BJ (cell line): ENCODE measurements around the gene LRMDA. TPM values are rescaled to one million over a fixed set of nuclear protein-coding genes. Genes with fewer than 3 reads are reported as not detected.

Source experiments
- CTCF ChIA-PET: fragments of 350-600 bp; formaldehyde crosslinking; extraction: SDS; loops from one replicate; lab custom pipeline; 2021; ENCODE audit warnings: antibody characterized with exemption, inconsistent platforms; lab: Yijun Ruan, JAX
- POLR2A ChIA-PET: fragments of 300-600 bp; sonication (Branson Sonifier 250); formaldehyde crosslinking; extraction: SDS; loops from one replicate; lab custom pipeline; 2021; ENCODE audit warnings: antibody characterized with exemption; lab: Charles Lee
- DNase-seq: peaks from one replicate; pipeline ENCODE4 v3.0.0-alpha.2; 2011; ENCODE audit warnings: low read depth
- H3K27me3 ChIP-seq: 2 replicates; pipeline ENCODE4 v1.6.0; 2011; ENCODE audit warnings: low read length; ENCODE audit not compliant: control insufficient read depth, insufficient read depth
- H3K36me3 ChIP-seq: 2 replicates; pipeline ENCODE4 v1.5.1; 2011; ENCODE audit warnings: low read length; ENCODE audit not compliant: control insufficient read depth, insufficient read depth
- H3K4me3 ChIP-seq: 2 replicates; pipeline ENCODE4 v1.5.1; 2011; ENCODE audit warnings: low read depth, mild to moderate bottlenecking, control low read depth, low read length
- CTCF ChIP-seq: IDR thresholded peaks from 2 replicates; pipeline ENCODE4 v1.5.1; 2011; ENCODE audit warnings: low read depth, mild to moderate bottlenecking, control low read depth, inconsistent platforms, low read length, moderate library complexity; ENCODE audit not compliant: insufficient read depth
- polyA plus RNA-seq: library from polyadenylated mRNA; depleted of rRNA; stranded (reverse); fragments of >200 nt; gene quantifications from 2 replicates; pipeline ENCODE4 v1.2.3, GENCODE V29; 2011

LRMDA gene
- polyA plus RNA-seq, 1 experiment, result not detected

GRCh38 chr10:76192694-76193320 is 761.4 kb downstream of the LRMDA start:
- H3K27me3 ChIP-seq, result no peaks in the 10 kb centered on the region; the same call in 1 of the 2 replicates
- CTCF ChIA-PET, result interaction anchor here (0.5 to 0.8 kb wide), 2 partner anchors 18 to 92 kb away, joined by 3 read pairs; no protein-coding TSS in a partner anchor
- no peak for TF ChIP-seq CTCF
- POLR2A ChIA-PET, result no interaction called here
- H3K36me3 ChIP-seq, result no peaks in the 10 kb centered on the region
- DNase-seq, result no peak
- H3K4me3 ChIP-seq, result no peak overlapping the region

GRCh38 chr10:76195654-76196390 is 764.4 kb downstream of the LRMDA start:
- no peak overlapping the region for H3K4me3 ChIP-seq
- CTCF ChIA-PET, result interaction anchor here (0.8 kb wide), 1 partner anchor 11 kb away, joined by 3 read pairs; no protein-coding TSS in a partner anchor
- TF ChIP-seq CTCF, result no peak
- H3K36me3 ChIP-seq, result no peaks in the 10 kb centered on the region
- DNase-seq, result no peak
- H3K27me3 ChIP-seq, result no peaks in the 10 kb centered on the region
- POLR2A ChIA-PET, result no interaction called here

GRCh38 chr10:76197293-76197692 is 765.9 kb downstream of the LRMDA start:
- no peak overlapping the region for H3K4me3 ChIP-seq
- TF ChIP-seq CTCF, result no peak
- no peak for DNase-seq
- no peaks in the 10 kb centered on the region for H3K27me3 ChIP-seq
- H3K36me3 ChIP-seq, result no peaks in the 10 kb centered on the region
- ChIA-PET CTCF (no interaction called here), POLR2A (no interaction called here)

GRCh38 chr10:76198287-76199035 is 767.0 kb downstream of the LRMDA start:
- Histone ChIP-seq H3K27me3 (no peaks in the 10 kb centered on the region), H3K36me3 (no peaks in the 10 kb centered on the region), H3K4me3 (no peak overlapping the region)
- no peak for TF ChIP-seq CTCF
- DNase-seq, result no peak
- CTCF ChIA-PET, result no interaction called here
- POLR2A ChIA-PET, result no interaction called here

GRCh38 chr10:76201962-76202361 is 770.5 kb downstream of the LRMDA start:
- DNase-seq, result no peak
- Histone ChIP-seq H3K36me3 (no peaks in the 10 kb centered on the region), H3K27me3 (no peaks in the 10 kb centered on the region), H3K4me3 (no peak overlapping the region)
- ChIA-PET POLR2A (no interaction called here), CTCF (interaction anchor here (1.0 kb wide), 1 partner anchor 11 kb away, joined by 3 read pairs; no protein-coding TSS in a partner anchor)
- TF ChIP-seq CTCF, result no peak
